GM19397 (cell line): ENCODE results near the gene ROBO3.

Source experiments
- ATAC-seq: cut with Tn5 transposase; IDR thresholded peaks from one replicate; pipeline ENCODE4 v1.9.1; 2021; ENCODE audit warnings: mild to moderate bottlenecking, moderate library complexity; ENCODE audit not compliant: unreplicated experiment

Gene ROBO3

DNA sequence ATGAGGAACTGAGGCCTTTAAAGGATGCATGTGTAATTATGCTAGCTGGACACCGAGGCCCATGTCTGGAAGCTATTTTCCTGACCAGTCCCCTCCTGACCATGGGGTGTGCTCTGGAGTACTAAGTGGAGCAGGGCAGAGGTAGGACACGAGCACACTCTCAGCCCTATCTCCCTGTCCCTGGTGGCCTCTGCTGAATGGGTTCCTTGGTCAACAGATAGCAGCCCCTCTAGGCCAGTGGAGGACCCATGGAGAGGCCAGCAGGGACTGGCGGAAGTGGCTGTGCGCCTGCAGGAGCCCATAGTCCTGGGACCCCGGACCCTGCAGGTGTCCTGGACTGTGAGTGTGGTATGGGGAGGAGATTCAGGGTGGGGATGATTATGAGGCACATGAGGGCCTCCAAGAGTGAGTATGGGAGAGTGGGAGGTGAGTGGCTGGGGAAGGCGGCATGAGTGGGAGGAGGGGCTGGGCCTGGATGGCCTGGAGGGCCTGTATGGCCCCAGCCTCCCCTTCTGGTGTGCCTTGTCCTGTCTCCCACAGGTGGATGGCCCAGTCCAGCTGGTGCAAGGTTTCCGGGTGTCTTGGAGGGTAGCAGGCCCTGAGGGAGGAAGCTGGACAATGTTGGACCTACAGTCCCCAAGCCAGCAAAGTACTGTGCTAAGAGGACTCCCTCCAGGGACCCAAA lies 9.5 kb downstream of the ROBO3 start:
- ATAC-seq = no peak

DNA sequence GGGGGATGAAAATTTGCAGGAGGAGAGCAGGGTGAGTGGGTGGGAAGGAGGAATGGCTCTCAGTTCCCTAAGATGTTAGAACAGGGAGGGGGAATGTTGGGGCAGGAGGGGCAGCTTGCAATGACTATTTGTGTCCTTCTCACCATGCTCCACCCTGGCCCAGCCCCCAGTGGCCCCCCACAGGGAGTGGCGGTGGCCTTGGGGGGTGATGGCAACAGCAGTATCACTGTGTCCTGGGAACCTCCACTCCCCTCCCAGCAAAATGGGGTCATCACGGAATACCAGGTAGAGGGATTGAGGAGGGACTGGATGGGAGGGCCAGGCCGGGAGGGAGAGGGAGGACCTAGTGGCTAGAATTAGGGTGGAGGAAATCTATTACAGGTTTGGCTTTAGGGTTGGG lies 10.2 kb downstream of the ROBO3 start:
- no peak for ATAC-seq

DNA sequence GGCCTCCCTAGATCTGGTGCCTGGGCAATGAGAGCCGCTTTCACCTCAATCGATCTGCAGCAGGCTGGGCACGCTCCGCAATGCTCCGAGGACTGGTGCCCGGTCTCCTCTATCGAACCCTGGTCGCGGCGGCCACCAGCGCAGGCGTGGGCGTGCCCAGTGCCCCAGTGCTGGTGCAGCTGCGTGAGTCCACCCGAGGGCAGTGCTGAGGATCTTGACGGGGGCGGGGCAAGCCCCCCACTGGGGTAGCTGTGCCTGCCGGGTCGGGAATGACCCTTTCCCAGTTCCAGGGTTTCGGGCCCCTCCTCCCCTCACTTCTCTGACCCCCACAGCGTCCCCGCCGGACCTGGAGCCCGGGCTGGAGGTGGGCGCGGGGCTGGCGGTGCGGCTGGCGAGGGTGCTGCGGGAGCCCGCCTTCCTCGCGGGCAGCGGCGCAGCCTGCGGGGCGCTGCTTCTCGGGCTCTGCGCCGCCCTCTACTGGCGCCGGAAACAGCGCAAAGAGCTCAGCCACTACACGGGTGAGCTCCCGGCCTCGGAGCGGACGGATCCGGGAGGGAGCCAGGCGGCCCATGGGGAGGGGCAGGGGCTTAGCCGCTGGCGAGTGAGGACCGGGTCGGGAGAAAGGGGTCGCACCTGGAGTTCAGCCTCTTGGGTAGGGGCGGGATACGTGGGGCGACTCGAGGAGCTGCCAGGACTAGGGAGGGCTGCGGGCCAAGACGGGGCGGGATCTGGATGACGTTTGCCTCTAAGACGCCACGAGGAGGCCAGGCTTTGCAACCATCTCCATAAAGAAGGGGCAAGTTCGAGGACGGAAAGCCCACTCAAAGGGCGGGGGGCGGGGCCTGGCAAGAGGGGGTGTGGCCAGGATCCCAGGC lies 10.9 kb downstream of the ROBO3 start:
- peak; percentile 90 for ATAC-seq

DNA sequence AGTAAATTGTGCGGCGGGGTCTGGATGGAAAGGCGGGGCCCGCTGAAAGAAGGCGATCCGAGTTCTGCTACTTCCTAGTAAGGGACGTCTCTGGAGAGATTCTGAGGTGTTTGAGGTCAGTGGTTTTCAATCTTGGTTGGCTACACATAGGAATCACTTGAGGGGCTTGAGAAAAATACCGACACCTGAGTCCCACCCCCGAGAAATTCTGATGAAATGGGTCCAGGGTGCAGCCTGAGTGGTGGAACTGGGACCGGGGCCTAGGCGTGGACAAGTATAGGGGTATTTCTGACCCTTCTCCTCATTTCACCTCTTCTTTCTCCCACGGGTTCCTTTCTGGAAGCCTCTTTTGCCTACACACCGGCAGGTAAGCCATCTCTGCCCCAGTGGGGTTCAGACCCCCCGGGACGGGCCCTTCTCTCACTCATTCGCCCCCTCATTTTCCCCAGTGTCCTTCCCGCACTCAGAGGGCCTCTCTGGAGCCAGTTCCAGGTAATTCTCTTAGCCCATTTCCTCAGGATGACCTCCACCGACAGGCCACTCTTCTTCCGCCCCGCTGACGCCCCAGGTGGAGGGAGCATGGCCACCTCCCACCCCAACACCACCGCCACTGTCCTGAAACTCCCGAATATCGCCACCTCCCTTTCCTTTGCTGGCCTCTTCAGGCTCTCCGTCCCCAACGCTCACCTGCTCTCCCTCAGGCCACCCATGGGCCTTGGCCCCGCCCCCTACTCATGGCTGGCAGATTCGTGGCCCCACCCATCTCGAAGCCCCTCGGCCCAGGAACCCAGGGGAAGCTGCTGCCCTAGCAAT lies 11.8 kb downstream of the ROBO3 start:
- no peak for ATAC-seq

DNA sequence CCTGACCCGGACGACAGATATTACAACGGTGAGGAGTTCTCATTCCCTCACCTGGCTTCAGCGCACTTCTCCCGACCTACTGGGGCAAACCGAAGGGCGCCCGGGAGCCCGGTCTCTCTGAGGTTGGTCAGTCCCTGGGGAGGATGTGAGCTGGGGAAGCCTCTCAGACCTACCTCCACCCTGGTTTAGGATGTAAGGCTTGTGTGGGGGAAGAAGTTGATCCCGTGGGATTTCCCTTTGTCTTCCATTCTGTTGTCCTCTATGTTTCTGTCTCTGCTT lies 12.3 kb downstream of the ROBO3 start:
- ATAC-seq = no peak

DNA sequence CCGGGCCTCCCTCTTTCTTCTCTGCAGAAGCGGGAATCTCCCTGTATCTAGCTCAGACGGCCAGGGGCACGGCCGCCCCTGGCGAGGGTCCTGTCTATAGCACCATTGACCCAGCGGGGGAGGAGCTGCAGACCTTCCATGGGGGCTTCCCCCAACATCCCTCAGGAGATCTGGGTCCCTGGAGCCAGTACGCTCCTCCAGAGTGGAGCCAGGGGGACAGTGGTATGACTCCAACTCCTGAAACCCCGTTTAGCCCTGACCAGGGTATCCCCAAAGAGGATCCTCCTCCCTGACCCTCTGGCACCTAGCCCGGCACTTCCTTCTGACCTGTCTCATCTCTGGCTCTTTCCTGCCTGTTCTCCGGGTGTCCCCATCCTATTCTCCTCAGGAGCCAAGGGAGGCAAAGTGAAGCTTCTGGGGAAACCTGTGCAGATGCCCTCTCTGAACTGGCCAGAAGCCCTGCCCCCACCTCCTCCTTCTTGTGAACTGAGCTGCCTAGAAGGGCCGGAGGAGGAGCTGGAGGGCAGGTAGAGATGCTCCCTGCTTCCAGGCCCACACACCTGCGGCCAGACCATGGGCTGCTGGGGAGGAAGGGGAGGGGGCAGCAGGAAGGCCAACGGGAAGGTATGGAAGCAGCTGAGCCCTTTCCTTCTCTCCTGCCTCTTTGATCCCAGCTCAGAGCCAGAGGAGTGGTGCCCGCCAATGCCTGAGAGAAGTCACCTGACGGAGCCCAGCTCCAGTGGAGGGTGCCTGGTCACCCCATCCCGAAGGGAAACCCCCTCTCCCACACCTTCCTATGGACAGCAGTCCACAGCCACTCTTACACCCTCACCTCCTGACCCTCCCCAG lies 12.9 kb downstream of the ROBO3 start:
- no peak for ATAC-seq

DNA sequence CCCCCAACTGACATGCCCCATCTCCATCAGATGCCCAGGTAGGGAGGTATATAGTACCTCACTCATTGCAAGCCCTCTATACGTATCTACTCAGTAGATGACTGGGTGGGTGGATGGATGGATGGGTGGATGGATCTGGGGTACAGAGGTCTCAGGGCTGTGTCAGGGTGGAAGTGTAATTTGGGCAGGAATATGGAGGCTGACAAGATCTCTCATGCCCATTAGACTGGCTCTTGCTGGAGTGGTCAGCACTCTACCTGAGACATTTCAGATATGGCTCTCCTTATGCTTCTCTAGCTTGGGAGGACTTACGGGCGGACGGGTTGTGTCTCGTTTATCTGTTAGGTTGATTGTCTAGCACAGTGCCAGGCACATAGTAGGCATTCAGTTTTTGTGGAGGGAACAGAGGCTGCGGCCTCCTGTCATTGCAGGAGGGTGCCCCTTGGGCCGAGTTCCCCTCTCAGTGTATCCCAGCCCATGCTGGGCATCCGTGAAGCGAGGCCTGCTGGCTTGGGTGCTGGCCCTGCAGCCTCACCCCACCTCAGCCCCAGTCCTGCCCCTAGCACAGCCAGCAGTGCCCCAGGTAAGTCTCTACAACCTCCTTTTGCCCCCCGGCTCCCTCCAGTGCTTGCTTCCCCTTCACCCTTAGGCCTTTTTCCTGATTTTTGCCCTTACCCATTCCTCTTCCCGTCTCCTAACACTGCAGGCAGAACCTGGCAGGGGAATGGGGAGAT lies 13.7 kb downstream of the ROBO3 start:
- no peak for ATAC-seq

DNA sequence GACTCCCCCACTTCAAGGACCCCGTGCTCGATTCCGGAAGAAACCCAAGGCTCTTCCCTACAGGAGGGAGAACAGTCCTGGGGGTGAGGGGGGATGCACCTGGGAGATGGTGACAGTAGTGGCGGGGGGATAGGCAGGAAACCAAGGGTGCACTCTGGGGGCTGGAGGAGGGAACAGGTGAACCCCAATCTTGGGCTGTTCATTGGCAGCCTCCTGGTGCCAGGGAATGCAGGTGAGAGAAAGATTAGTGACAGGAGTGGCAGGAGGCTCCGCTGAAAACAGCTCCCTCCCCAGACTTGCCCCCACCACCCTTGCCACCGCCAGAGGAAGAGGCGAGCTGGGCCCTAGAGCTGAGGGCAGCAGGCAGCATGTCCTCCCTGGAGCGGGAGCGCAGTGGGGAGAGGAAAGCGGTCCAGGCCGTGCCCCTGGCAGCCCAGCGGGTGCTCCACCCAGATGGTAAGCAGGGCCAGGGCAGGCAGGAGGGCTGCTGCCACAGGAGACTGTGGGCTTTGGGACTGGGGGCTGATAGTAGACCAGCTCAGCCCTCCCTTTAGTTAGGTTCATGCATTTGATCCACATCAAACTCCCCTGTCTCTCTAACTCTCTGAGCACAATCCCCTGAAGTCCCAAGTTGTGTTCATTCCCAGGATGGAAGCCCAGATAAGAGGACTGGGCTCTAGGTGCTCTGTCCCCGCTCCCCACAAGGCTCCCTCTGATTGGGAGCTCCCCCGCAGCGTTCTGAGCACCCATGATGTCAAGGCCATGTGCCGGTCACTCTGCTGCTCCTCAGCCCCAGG lies 14.5 kb downstream of the ROBO3 start:
- ATAC-seq = no peak

DNA sequence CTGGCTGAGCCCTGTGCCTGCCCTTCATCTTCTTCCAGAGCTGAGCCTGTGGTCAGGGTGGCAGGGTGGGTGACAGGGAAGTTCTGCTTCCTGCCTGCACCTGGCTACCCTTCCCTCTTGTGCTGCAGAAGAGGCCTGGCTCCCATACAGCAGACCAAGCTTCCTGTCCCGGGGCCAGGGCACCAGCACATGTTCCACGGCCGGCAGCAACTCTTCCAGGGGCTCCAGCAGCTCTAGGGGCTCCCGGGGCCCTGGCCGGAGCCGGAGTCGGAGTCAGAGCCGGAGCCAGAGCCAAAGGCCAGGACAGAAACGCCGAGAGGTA lies 15.0 kb downstream of the ROBO3 start:
- no peak for ATAC-seq

DNA sequence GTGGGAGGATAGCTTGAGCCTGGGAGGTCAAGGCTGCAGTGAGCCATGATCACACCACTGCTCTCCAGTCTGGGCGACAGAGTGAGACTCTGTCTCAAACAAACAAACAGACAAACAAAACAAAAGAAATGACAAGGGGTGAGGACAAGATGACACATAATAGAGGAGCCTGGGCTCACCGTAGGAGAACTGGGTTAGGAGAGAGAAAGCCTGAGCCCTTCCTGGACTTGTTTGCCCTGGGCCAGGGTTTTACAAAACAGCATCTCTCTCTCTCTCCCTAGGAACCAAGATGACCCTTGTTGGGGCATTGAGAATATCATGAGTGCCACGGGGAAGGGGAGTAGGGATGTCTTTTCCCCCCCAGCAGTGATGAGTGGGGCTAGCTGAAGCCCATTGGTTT lies 15.7 kb downstream of the ROBO3 start:
- ATAC-seq = no peak

DNA sequence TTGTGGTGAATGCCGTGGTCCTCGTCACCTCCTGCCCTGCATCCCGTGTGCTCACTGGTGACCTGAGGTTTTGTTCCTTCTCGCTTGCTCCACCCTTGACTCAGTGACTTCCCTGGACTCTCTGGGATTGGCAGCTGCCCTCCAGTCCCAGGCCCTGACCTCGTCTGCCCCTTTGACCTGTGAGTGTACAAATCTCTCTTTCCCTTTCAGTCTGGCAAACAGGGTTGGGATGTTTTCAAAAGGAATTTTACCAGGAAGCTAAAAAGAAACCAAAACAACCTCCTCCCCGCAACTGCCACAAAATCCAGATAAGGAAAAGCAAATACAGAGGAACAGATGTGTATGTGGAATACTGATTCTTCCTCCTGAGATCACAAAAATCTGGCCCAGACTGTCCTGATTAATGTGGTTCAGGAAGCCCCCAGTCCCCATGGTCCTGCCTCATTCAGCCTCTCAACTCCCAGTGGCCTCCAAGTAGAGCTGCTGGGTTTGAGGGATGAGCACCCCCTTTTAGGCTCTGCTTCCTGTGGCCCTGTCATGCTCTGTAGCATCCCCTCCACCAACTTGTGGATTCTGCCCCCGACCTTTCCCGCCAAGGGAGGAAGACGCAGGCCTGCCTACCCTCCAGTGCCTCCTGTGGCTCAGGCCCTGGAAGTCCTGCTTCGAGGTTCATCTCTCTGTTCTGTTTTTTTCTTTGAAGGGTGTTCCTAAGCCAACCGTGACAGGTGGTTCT lies 17.3 kb downstream of the ROBO3 start:
- ATAC-seq = no peak

DNA sequence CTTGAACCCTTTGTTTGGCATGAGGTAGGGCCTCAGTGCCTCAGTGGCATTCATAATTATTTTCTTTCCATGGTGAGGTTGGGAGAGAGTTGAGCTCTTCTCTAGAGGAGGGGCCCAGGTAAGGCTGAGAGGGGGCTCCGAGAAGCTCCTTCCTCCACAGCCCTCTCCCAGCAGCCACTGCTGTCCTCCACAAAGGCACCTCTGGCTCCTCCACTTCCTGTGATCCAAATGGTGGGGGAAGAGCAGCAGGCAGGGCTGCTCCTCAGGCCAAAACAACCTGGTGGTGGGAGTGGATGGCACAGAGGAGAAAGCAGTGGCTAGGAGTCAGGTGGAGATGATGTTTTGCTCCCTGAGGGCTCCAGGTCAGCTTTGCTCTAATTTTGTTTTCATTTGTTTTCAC lies 19.1 kb downstream of the ROBO3 start:
- no peak for ATAC-seq

DNA sequence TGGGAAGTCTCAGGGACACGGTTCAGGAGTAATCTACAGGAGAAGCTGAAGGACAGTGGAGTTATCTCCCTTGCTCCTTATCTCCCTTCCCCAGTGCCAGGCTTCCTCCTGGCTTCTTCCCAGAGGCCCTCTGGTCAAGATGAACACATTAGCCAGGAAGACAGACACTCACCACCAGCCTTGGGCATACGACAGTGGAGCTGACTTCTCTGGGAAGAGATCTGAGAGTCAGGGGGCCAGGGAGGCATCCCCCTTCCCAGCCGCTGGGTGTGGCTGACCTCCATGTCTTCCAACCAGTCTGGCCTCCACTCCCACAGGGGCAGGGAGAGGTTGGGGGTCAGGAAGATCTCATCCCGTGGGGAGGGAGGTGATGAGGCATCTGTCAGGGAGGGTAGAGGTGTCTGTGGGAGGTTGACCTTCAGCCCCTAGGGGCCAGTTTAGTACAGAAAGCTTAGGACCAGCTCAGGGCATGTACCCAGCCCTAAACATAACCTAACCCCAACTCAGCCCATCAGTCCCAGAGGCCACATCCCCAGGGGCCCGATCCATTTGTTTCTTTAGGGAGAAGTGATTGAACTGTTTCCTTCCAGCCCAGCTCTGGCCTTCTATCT lies 19.7 kb downstream of the ROBO3 start:
- no peak for ATAC-seq

DNA sequence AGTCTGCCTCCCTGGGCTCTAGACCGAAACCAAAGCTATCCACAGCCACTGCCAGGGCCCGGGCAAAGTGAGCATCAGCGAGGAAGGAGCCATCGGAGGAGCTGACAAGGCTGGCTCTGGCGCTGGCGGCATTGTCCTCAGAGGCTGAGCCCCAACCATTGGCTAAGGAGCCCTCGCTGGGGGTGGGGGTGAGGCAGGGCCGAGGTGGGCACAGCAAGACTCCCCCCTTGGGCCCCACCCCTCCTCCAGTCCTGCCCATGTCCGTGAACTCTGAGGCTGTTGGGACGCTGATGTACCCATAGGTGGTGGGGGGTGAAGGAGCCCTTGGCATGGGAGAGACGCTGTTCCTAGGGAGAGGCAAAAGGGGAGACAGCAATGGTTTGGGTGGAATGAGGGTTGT lies 21.2 kb downstream of the ROBO3 start:
- ATAC-seq = no peak

DNA sequence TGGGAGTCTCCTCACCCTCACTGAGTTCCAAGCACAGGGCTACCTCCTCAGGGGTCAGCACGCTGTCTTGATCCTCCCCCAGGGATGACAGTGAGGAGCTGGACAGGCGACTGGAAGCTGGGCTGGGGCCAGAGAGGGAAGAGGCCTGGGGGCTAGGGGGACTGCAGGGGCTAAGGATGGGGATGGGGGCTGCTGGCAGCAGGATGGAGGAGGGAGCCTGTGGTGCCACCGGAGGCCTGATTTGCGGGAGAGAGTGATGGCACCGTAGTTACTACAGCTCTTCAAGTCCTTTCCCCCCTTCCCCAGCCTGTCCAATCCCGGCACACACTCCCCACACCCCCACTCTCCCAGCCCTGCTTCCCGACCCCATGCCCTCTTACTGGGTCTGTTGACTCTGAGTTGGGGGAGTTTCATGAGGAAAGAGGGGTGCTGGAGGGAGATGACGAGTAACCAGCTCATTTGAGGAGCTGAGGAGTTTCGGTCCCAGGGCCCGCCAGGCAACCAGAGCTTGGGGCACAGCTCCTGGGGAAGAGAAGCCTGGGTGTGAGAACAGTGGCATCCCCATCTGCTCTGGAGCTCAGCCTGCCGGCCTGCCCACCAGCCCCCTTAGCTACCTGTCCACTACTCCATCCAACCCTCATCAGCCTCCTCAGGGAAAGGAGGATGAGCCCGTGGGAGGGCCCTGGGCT lies 21.9 kb downstream of the ROBO3 start:
- ATAC-seq = no peak

DNA sequence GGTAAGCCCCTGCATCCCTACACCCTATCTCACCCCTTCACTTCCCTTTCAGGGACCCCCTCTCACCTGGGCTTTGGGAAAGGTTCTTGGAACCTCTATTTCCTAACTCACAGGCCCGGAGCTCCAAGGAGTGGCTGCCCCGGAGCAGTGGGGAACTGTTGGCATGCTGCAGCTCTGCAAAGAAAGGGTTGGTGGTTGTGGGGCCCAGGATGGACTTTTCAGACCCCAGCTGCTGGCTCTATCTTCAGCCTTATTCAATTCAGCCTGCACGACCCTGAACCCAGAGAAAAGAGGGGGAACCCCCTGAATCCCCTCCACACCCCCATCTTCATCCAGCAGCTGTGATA lies 22.4 kb downstream of the ROBO3 start:
- no peak for ATAC-seq

DNA sequence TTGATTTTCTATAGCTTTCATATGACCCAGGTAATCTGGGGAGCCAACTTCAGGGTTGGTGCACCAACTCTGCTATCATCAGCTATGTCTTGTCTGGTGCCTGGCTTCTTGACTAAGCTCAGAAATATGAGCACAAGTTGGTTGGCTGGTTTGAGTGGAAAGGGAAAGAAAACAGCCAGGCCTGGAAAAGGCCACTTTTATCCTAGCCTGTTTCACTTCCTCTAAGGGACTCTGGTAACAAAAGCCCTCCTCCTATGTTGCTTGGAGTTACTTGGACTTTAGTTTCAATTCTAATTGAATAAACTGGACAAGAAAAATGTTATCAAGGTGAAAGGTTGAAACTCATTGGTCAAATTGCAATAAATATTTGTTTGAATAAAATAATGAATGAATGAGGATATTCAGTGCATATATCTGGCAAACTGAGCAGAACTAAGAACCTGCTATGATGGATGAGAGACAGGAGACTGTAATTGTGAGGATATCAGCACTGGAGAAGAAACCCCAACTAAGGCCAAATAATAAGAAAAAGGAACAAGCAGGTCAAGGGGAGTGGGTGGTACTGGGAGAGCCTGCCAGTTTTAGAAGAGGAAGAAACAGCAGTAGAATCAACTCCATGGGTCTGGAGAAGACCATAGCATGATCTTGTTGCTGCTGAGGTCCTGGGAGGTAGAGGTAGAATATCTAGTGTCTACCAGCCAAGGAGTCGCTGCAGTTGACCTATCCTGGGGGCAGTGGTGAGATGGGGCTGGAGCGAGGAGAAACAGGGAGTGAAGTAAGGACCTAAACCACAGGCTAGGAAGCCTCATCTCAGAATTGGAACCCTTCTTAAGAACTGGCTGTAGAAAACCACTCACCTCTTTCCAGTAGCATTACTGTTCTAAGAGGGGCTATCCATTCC lies 24.2 kb downstream of the ROBO3 start:
- no peak for ATAC-seq
